ENCODE results near the gene CNPY1. TPM values are rescaled to one million over a fixed set of nuclear protein-coding genes. Genes with fewer than 3 reads are reported as not detected.
"Not testable (repeated sequence)": the region's sequence is repeated elsewhere in the genome, so short reads cannot be mapped to it uniquely, and the experiment has no call there.

The CNPY1 gene
- total and polyA plus RNA-seq, 4 donors = 0.41 to 0.79 (median 0.66) TPM; not detected in 1

- no peaks in the 10 kb centered on the region for H3K36me3 ChIP-seq (ENCODE audit: control insufficient read depth, insufficient read depth, low read length)
- H3K4me1 ChIP-seq (ENCODE audit: control insufficient read depth, insufficient read depth, low read length) = no peaks in the 10 kb centered on the region
- no peak overlapping the region for H3K27ac ChIP-seq (ENCODE audit: low read depth, low read length)
- WGBS (ENCODE audit: insufficient coverage) = 77% methylated on average over 22 of the region's 28 CpGs
- H3K9me3 ChIP-seq (ENCODE audit: control insufficient read depth, insufficient read depth, low read length) = no peaks in the 10 kb centered on the region
- no peak for DNase-seq (ENCODE audit: low read depth in 4 of 6, low spot score in 6 of 6)
- no peak overlapping the region for H3K4me3 ChIP-seq (ENCODE audit: low read depth, low read length)
- H3K27me3 ChIP-seq (ENCODE audit: control insufficient read depth, insufficient read depth, low read length) = no peaks in the 10 kb centered on the region
Measured at GRCh38 chr7:155570171-155570958, 24.0 kb upstream of the CNPY1 start.

- H3K9me3 ChIP-seq (ENCODE audit: control insufficient read depth, insufficient read depth, low read length) = no peaks in the 10 kb centered on the region
Measured at GRCh38 chr7:155569681-155570080, 23.3 kb upstream of the CNPY1 start.

DNA sequence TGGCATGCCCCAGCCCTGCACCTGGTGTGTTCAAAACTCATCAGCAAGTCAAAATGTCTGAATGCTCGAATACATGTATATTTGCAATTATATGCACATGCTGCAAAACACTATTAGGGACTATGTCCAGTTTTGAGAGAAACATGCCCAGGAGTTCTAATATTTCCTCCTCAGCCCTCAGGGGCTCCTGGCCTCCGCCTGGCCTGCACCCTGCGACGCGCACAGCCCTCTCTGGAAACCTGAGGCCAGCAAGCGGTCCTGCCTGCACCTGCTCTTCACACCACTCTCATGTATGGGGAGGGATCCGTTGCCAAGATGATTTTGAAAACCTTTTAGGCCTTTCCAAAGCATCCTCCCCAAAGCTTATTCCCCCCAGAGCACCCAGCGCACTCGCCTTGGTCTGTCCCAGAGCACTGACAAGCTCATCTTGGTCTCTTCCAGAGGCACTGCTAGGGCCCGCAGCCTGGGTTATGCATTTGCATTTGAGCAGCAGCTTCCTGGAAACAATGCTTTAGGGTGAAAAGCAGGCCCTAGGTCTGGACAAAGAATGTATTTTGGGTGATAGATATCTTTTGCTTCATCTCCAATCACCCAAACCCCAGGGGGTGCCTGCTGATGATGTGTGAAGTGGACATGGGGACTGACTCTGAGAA lies 22.6 kb upstream of the CNPY1 start:
- no peaks in the 10 kb centered on the region for H3K27me3 ChIP-seq (ENCODE audit: control insufficient read depth, insufficient read depth, low read length)
- no peaks in the 10 kb centered on the region for H3K36me3 ChIP-seq (ENCODE audit: control insufficient read depth, insufficient read depth, low read length)
- H3K4me3 ChIP-seq (ENCODE audit: low read depth, low read length) = no peak overlapping the region
- no peaks in the 10 kb centered on the region for H3K4me1 ChIP-seq (ENCODE audit: control insufficient read depth, insufficient read depth, low read length)
- no peak overlapping the region for H3K27ac ChIP-seq (ENCODE audit: low read depth, low read length)
- DNase-seq (ENCODE audit: low read depth in 4 of 6, low spot score in 6 of 6) = no peak
- H3K9me3 ChIP-seq (ENCODE audit: control insufficient read depth, insufficient read depth, low read length) = no peaks in the 10 kb centered on the region
- WGBS (ENCODE audit: insufficient coverage) = 97% methylated on average over 9 of the region's 10 CpGs

More at GRCh38 chr7:155569681-155570080, 23.3 kb upstream of the CNPY1 start:
- no peak overlapping the region for H3K4me3 ChIP-seq (ENCODE audit: low read depth, low read length)
- H3K36me3 ChIP-seq (ENCODE audit: control insufficient read depth, insufficient read depth, low read length) = no peaks in the 10 kb centered on the region
- no peaks in the 10 kb centered on the region for H3K4me1 ChIP-seq (ENCODE audit: control insufficient read depth, insufficient read depth, low read length)
- no peak overlapping the region for H3K27ac ChIP-seq (ENCODE audit: low read depth, low read length)
- 88% methylated on average over 10 of the region's 11 CpGs for WGBS (ENCODE audit: insufficient coverage)
- no peaks in the 10 kb centered on the region for H3K27me3 ChIP-seq (ENCODE audit: control insufficient read depth, insufficient read depth, low read length)
- DNase-seq (ENCODE audit: low read depth in 4 of 6, low spot score in 6 of 6) = no peak

DNA sequence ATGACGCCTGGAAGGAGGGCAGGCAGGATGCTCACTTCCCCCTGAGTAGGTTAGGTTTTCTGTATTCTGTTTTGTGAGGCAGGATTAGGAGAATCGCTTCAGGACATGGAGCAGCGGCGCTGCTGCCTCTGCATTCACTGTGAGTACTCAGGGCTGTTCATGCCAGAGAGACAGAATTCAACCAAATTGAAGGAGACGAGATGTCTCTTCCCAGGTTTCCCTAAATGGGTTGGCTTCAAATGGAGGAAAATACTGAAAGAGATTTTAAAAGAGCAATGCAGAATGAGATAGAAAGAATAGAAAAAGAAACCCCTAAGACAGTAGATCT lies 21.9 kb upstream of the CNPY1 start:
- Histone ChIP-seq H3K27ac (ENCODE audit: low read depth, low read length) (no peak overlapping the region), H3K9me3 (ENCODE audit: control insufficient read depth, insufficient read depth, low read length) (no peaks in the 10 kb centered on the region), H3K4me1 (ENCODE audit: control insufficient read depth, insufficient read depth, low read length) (no peaks in the 10 kb centered on the region), H3K27me3 (ENCODE audit: control insufficient read depth, insufficient read depth, low read length) (no peaks in the 10 kb centered on the region), H3K36me3 (ENCODE audit: control insufficient read depth, insufficient read depth, low read length) (no peaks in the 10 kb centered on the region), H3K4me3 (ENCODE audit: low read depth, low read length) (no peak overlapping the region)
- no peak for DNase-seq (ENCODE audit: low read depth in 4 of 6, low spot score in 6 of 6)
- 79% methylated on average over 4 of the region's 5 CpGs for WGBS (ENCODE audit: insufficient coverage)

- Histone ChIP-seq H3K9me3 (ENCODE audit: control insufficient read depth, insufficient read depth, low read length) (no peaks in the 10 kb centered on the region), H3K27ac (ENCODE audit: low read depth, low read length) (no peak overlapping the region), H3K4me1 (ENCODE audit: control insufficient read depth, insufficient read depth, low read length) (no peaks in the 10 kb centered on the region), H3K4me3 (ENCODE audit: low read depth, low read length) (no peak overlapping the region), H3K36me3 (ENCODE audit: control insufficient read depth, insufficient read depth, low read length) (no peaks in the 10 kb centered on the region), H3K27me3 (ENCODE audit: control insufficient read depth, insufficient read depth, low read length) (no peaks in the 10 kb centered on the region)
- WGBS (ENCODE audit: insufficient coverage) = 83% methylated on average over 16 of the region's 18 CpGs
- DNase-seq (ENCODE audit: low read depth in 4 of 6, low spot score in 6 of 6) = no peak
Measured at GRCh38 chr7:155567646-155568332, 21.4 kb upstream of the CNPY1 start.

- WGBS (ENCODE audit: insufficient coverage) = 86% methylated on average over 24 of the region's 31 CpGs
- Histone ChIP-seq H3K4me3 (ENCODE audit: low read depth, low read length) (no peak overlapping the region), H3K27me3 (ENCODE audit: control insufficient read depth, insufficient read depth, low read length) (no peaks in the 10 kb centered on the region), H3K27ac (ENCODE audit: low read depth, low read length) (no peak overlapping the region), H3K4me1 (ENCODE audit: control insufficient read depth, insufficient read depth, low read length) (no peaks in the 10 kb centered on the region), H3K36me3 (ENCODE audit: control insufficient read depth, insufficient read depth, low read length) (no peaks in the 10 kb centered on the region), H3K9me3 (ENCODE audit: control insufficient read depth, insufficient read depth, low read length) (no peaks in the 10 kb centered on the region)
- no peak for DNase-seq (ENCODE audit: low read depth in 4 of 6, low spot score in 6 of 6)
Measured at GRCh38 chr7:155566011-155566836, 19.9 kb upstream of the CNPY1 start.

DNA sequence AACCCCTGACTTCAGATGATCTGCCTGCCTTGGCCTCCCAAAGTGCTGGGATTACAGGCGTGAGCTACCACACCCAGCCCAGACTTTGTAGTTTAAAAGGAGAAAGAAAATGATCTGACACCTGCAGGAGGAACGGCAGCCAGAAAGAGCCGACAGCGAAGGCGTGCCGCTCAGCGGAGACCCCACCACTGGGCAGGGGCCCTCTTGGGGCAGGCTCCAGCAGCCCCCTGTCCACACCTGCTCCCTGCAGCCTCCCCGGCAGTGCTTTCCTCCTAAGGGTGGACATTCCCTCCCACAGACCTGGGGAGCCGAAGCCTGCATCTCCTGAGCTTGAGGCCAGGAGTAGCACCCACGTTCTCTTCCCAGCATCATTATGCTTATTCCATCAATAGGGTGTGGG lies 19.2 kb upstream of the CNPY1 start:
- no peak overlapping the region for H3K27ac ChIP-seq (ENCODE audit: low read depth, low read length)
- H3K4me1 ChIP-seq (ENCODE audit: control insufficient read depth, insufficient read depth, low read length) = no peaks in the 10 kb centered on the region
- DNase-seq (ENCODE audit: low read depth in 4 of 6, low spot score in 6 of 6) = no peak
- 98% methylated on average over 9 of the region's 10 CpGs for WGBS (ENCODE audit: insufficient coverage)
- no peaks in the 10 kb centered on the region for H3K36me3 ChIP-seq (ENCODE audit: control insufficient read depth, insufficient read depth, low read length)
- no peak overlapping the region for H3K4me3 ChIP-seq (ENCODE audit: low read depth, low read length)
- H3K9me3 ChIP-seq (ENCODE audit: control insufficient read depth, insufficient read depth, low read length) = no peaks in the 10 kb centered on the region
- H3K27me3 ChIP-seq (ENCODE audit: control insufficient read depth, insufficient read depth, low read length) = no peaks in the 10 kb centered on the region

GRCh38 chr7:155562976-155563375 lies 16.6 kb upstream of the CNPY1 start:
- not testable (repeated sequence) for H3K27me3 ChIP-seq (ENCODE audit: control insufficient read depth, insufficient read depth, low read length); H3K9me3 ChIP-seq (ENCODE audit: control insufficient read depth, insufficient read depth, low read length); H3K4me3 ChIP-seq (ENCODE audit: low read depth, low read length); H3K4me1 ChIP-seq (ENCODE audit: control insufficient read depth, insufficient read depth, low read length); H3K36me3 ChIP-seq (ENCODE audit: control insufficient read depth, insufficient read depth, low read length); H3K27ac ChIP-seq (ENCODE audit: low read depth, low read length); DNase-seq (ENCODE audit: low read depth in 4 of 6, low spot score in 6 of 6)
- WGBS (ENCODE audit: insufficient coverage) = no CpG with 5 or more reads among the region's 10 CpGs

- DNase-seq (ENCODE audit: low read depth in 4 of 6, low spot score in 6 of 6) = no peak
- Histone ChIP-seq H3K4me3 (ENCODE audit: low read depth, low read length) (no peak overlapping the region), H3K36me3 (ENCODE audit: control insufficient read depth, insufficient read depth, low read length) (no peaks in the 10 kb centered on the region), H3K9me3 (ENCODE audit: control insufficient read depth, insufficient read depth, low read length) (no peaks in the 10 kb centered on the region), H3K4me1 (ENCODE audit: control insufficient read depth, insufficient read depth, low read length) (no peaks in the 10 kb centered on the region), H3K27ac (ENCODE audit: low read depth, low read length) (no peak overlapping the region), H3K27me3 (ENCODE audit: control insufficient read depth, insufficient read depth, low read length) (no peaks in the 10 kb centered on the region)
- 70% methylated on average over 2 of the region's 9 CpGs for WGBS (ENCODE audit: insufficient coverage)
Measured at GRCh38 chr7:155562106-155562505, 15.7 kb upstream of the CNPY1 start.
